IMR-90 (cell line): Measurements from ENCODE around the gene ANP32D. TPM values are rescaled to one million over a fixed set of nuclear protein-coding genes. Genes with fewer than 3 reads are reported as not detected.
"Not testable (repeated sequence)": the region's sequence is repeated elsewhere in the genome, so short reads cannot be mapped to it uniquely, and the experiment has no call there.

ENCODE experiments used
- ATAC-seq: fragments of 200-7000 bp; cut with Tn5 transposase; 2 replicates; pipeline ENCODE4 v1.9.1; 2020; ENCODE audit warnings: low read depth, mild to moderate bottlenecking, moderate library complexity
- BruUV-seq: library from RNA; stranded (reverse); fragments of 400-500 nt; replicated peaks from 2 replicates; lab custom pipeline; 2021; lab: Mats Ljungman, UMichigan
- CTCF ChIA-PET: fragments of 300-600 bp; formaldehyde crosslinking; extraction: SDS; loops from one replicate; lab custom pipeline; 2021; ENCODE audit warnings: antibody characterized with exemption; lab: Yijun Ruan, JAX
- POLR2A ChIA-PET: fragments of 300-600 bp; sonication (Branson Sonifier 250); formaldehyde crosslinking; loops from one replicate; lab custom pipeline; 2022; ENCODE audit warnings: antibody characterized with exemption; ENCODE audit not compliant: unreplicated experiment; lab: Charles Lee
- DNase-seq: peaks from one replicate; pipeline ENCODE4 v3.0.0; 2013
- H2AFZ ChIP-seq: replicated peaks from 2 replicates; pipeline ENCODE3; 2013; ENCODE audit warnings: low read length, mild to moderate bottlenecking; ENCODE audit not compliant: poor library complexity
- H2AK5ac ChIP-seq: 2 replicates; pipeline ENCODE4 v1.6.1; 2013; ENCODE audit warnings: low read depth, low read length, inconsistent platforms
- H2AK9ac ChIP-seq: replicated peaks from 2 replicates; pipeline ENCODE3; 2013; ENCODE audit warnings: mild to moderate bottlenecking, low read depth, low read length, moderate library complexity; ENCODE audit not compliant: poor library complexity
- H2BK120ac ChIP-seq: 2 replicates; pipeline ENCODE4 v1.6.1; 2013; ENCODE audit warnings: low read depth, low read length, inconsistent platforms
- H2BK15ac ChIP-seq: 3 replicates; pipeline ENCODE4 v1.6.1; 2013; ENCODE audit warnings: low read depth, low read length, inconsistent platforms
- H2BK20ac ChIP-seq: 2 replicates; pipeline ENCODE4 v1.6.1; 2013; ENCODE audit warnings: low read depth, mild to moderate bottlenecking, inconsistent platforms, low read length, moderate library complexity
- H2BK5ac ChIP-seq: 2 replicates; pipeline ENCODE4 v1.6.1; 2013; ENCODE audit warnings: mild to moderate bottlenecking, low read depth, low read length, inconsistent platforms; ENCODE audit not compliant: poor library complexity, severe bottlenecking
- H3K14ac ChIP-seq: replicated peaks from 2 replicates; pipeline ENCODE4 v1.6.1; 2013; ENCODE audit warnings: low read depth, low read length, inconsistent platforms
- H3K18ac ChIP-seq: 2 replicates; pipeline ENCODE4 v1.6.1; 2013; ENCODE audit warnings: low read depth, low read length, control low read depth
- H3K23ac ChIP-seq: 2 replicates; pipeline ENCODE4 v1.6.1; 2013; ENCODE audit warnings: low read depth, low read length, inconsistent platforms
- H3K27ac ChIP-seq: 2 replicates; pipeline ENCODE4 v1.5.1; 2013; ENCODE audit warnings: mild to moderate bottlenecking, control low read depth, low read length; ENCODE audit not compliant: insufficient read depth
- H3K27me3 ChIP-seq: 2 replicates; pipeline ENCODE4 v1.6.1; 2013; ENCODE audit warnings: low read length; ENCODE audit not compliant: control insufficient read depth, insufficient read depth
- H3K36me3 ChIP-seq: 2 replicates; pipeline ENCODE4 v1.6.1; 2013; ENCODE audit warnings: low read length, mixed read lengths; ENCODE audit not compliant: control insufficient read depth, insufficient read depth
- H3K4ac ChIP-seq: 2 replicates; pipeline ENCODE4 v1.6.1; 2013; ENCODE audit warnings: low read depth, low read length, inconsistent platforms
- H3K4me1 ChIP-seq: 2 replicates; pipeline ENCODE4 v1.6.1; 2013; ENCODE audit warnings: low read length, mixed read lengths; ENCODE audit not compliant: control insufficient read depth, insufficient read depth
- H3K4me2 ChIP-seq: 2 replicates; pipeline ENCODE4 v1.6.1; 2013; ENCODE audit warnings: low read depth, mild to moderate bottlenecking, control low read depth, low read length, moderate library complexity
- H3K4me3 ChIP-seq: 2 replicates; pipeline ENCODE4 v1.5.1; 2013; ENCODE audit warnings: low read depth, mild to moderate bottlenecking, control low read depth, low read length, moderate library complexity; ENCODE audit not compliant: insufficient read depth
- H3K56ac ChIP-seq: 2 replicates; pipeline ENCODE4 v1.6.1; 2013; ENCODE audit warnings: low read length, inconsistent platforms; ENCODE audit not compliant: insufficient read depth; ENCODE audit errors: extremely low read depth
- H3K79me1 ChIP-seq, 2 experiments: 2 replicates each; pipeline ENCODE4 v1.6.1; 2013; ENCODE audit warnings: low read length in 2 of 2, inconsistent platforms in 1 of 2, low read depth in 1 of 2
- H3K9ac ChIP-seq: 2 replicates; pipeline ENCODE4 v1.6.1; 2013; ENCODE audit warnings: low read depth, low read length, control low read depth
- H3K9me1 ChIP-seq: 2 replicates; pipeline ENCODE4 v1.6.1; 2013; ENCODE audit warnings: low read length, inconsistent platforms; ENCODE audit not compliant: insufficient read depth
- H3K9me3 ChIP-seq: 2 replicates; pipeline ENCODE4 v1.6.1; 2013; ENCODE audit warnings: low read length; ENCODE audit not compliant: control insufficient read depth, insufficient read depth
- H4K20me1 ChIP-seq: 2 replicates; pipeline ENCODE4 v1.6.1; 2013; ENCODE audit warnings: low read length, inconsistent platforms; ENCODE audit not compliant: insufficient read depth
- H4K5ac ChIP-seq: 2 replicates; pipeline ENCODE4 v1.6.1; 2013; ENCODE audit warnings: mild to moderate bottlenecking, low read depth, low read length, control low read depth
- H4K8ac ChIP-seq, 2 experiments: 2 replicates each; pipeline ENCODE4 v1.6.1; 2013; ENCODE audit warnings: low read depth in 2 of 2, low read length in 2 of 2, control low read depth in 1 of 2, inconsistent platforms in 1 of 2
- H4K91ac ChIP-seq: 2 replicates; pipeline ENCODE4 v1.6.1; 2013; ENCODE audit warnings: low read depth, low read length, inconsistent platforms; ENCODE audit not compliant: insufficient read depth
- WGBS, 2 experiments: methylation state at CpG; one replicate each; pipeline versions ENCODE4 v1.1.5 to v1.1.7; 2013; ENCODE audit warnings: missing lambda C conversion rate in 2 of 2; ENCODE audit not compliant: insufficient read length in 1 of 2; ENCODE audit errors: extremely low coverage in 2 of 2; 5-methylcytosine and 5-hydroxymethylcytosine counted together
- dilution Hi-C: fragments of 300-500 bp; cut with HindIII; formaldehyde crosslinking; loops from one replicate; pipeline ENCODE4 v1.14.3; 2018; ENCODE audit warnings: low sequenced_read_pairs; ENCODE audit not compliant: unreplicated experiment
- in situ Hi-C: fragments of 300-500 bp; cut with MboI; formaldehyde crosslinking; loops from 3 replicates; pipeline ENCODE4 v1.14.3; 2019; ENCODE audit warnings: low sequenced_read_pairs, inconsistent platforms, mixed read lengths
- intact Hi-C: fragments of 100-400 bp; cut with micrococcal nuclease; formaldehyde crosslinking; loops from 2 replicates; pipeline ENCODE4 v1.10.0; 2022
- polyA plus RNA-seq, 3 experiments: library from polyadenylated mRNA; depleted of rRNA; stranded (reverse); fragments of >200 nt; gene quantifications; 2 replicates each; pipeline ENCODE4 v1.2.3, GENCODE V29; 2012; ENCODE audit warnings: low replicate concordance in 1 of 3
- total RNA-seq: library from RNA; depleted of rRNA; stranded (reverse); fragments of >200 nt; gene quantifications from 2 replicates; pipeline ENCODE4 v1.2.3, GENCODE V29; 2012

The ANP32D gene
- total and polyA plus RNA-seq, 2 of the 4 experiments (the other 2 are of a cell fraction): not detected

DNA sequence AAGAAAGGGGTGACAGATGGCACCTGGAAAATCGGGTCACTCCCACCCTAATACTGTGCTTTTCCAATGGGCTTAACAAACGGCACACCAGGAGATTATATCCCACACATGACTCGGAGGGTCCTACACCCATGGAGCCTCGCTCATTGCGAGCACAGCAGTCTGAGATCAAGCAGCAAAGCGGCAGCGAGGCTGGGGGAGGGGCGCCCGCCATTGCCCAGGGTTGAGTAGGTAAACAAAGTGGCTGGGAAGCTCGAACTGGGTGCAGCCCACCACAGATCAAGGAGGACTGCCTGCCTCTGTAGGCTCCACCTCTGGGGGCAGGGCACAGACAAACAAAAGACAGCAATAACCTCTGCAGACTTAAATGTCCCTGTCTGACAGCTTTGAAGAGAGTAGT, 38.3 kb upstream of the ANP32D start:
- H3K27ac ChIP-seq, H4K8ac ChIP-seq, H2BK20ac ChIP-seq, H3K4me1 ChIP-seq, H3K4me3 ChIP-seq, H3K9me3 ChIP-seq, intact Hi-C loops, BruUV-seq, H3K9me1 ChIP-seq, H2BK15ac ChIP-seq, H3K36me3 ChIP-seq, DNase-seq, POLR2A ChIA-PET, H4K20me1 ChIP-seq, CTCF ChIA-PET, H4K91ac ChIP-seq, H4K5ac ChIP-seq, H3K79me1 ChIP-seq, H3K23ac ChIP-seq, H2BK120ac ChIP-seq, H2AK9ac ChIP-seq, H2AK5ac ChIP-seq, H3K14ac ChIP-seq, H2AFZ ChIP-seq, H3K56ac ChIP-seq, in situ Hi-C loops, dilution Hi-C loops, H3K18ac ChIP-seq, H3K27me3 ChIP-seq, ATAC-seq, H3K4me2 ChIP-seq, H2BK5ac ChIP-seq, H3K4ac ChIP-seq, H3K9ac ChIP-seq: not testable (repeated sequence)
- no CpG with 5 or more reads among the region's 10 CpGs for WGBS, 2 experiments
